Activated CD8-positive, alpha-beta T cell treated with anti-CD3 and anti-CD28 coated beads, Interleukin-2, amount 10 ng/mL, durations not matched to agents 7 days and 5 days (primary cell): ENCODE measurements around the gene DPP6. TPM values are rescaled to one million over a fixed set of nuclear protein-coding genes. Genes with fewer than 3 reads are reported as not detected.

Experiments
- ATAC-seq: fragments of 150-1000 bp; cut with Tn5 transposase; one replicate; pipeline ENCODE4 v1.10.0; 2021; ENCODE audit warnings: moderate library complexity
- CTCF ChIA-PET: fragments of 350-600 bp; sonication (Branson Sonifier 250); formaldehyde crosslinking; loops from one replicate; lab custom pipeline; 2021; ENCODE audit warnings: antibody characterized with exemption; lab: Charles Lee
- POLR2A ChIA-PET: fragments of 350-600 bp; sonication (Branson Sonifier 250); formaldehyde crosslinking; loops from one replicate; lab custom pipeline; 2021; ENCODE audit warnings: antibody characterized with exemption; lab: Charles Lee
- DNase-seq: peaks from one replicate; pipeline ENCODE4 v3.0.0-alpha.2; 2020
- H3K27ac Mint-ChIP-seq: one replicate; pipeline ENCODE4 v1.8.0; 2021; ENCODE audit warnings: mild to moderate bottlenecking, mixed read lengths
- H3K27me3 Mint-ChIP-seq: one replicate; pipeline ENCODE4 v1.8.0; 2021; ENCODE audit warnings: low read depth, mixed read lengths
- H3K36me3 Mint-ChIP-seq: one replicate; pipeline ENCODE4 v1.8.0; 2021; ENCODE audit warnings: low read depth, mixed read lengths
- H3K4me1 Mint-ChIP-seq: one replicate; pipeline ENCODE4 v1.8.0; 2021; ENCODE audit warnings: low read depth, mixed read lengths
- H3K4me3 Mint-ChIP-seq: one replicate; pipeline ENCODE4 v1.8.0; 2021; ENCODE audit warnings: mild to moderate bottlenecking, mixed read lengths
- H3K9me3 Mint-ChIP-seq: one replicate; pipeline ENCODE4 v1.8.0; 2022; ENCODE audit warnings: mixed read lengths; ENCODE audit not compliant: insufficient read depth
- total RNA-seq, 2 experiments: library from RNA; stranded (reverse); gene quantifications; one replicate each; pipeline ENCODE4 v1.2.3, GENCODE V29; 2021

Gene DPP6
- total RNA-seq, 2 experiments from 2014 or later = not detected

GRCh38 chr7:154474903-154475520 is 422.8 kb downstream of the DPP6 start:
- Mint-ChIP-seq H3K9me3 (no peaks in the 10 kb centered on the region), H3K4me1 (no peaks in the 10 kb centered on the region), H3K4me3 (no peak overlapping the region), H3K27ac (no peak overlapping the region), H3K36me3 (no peaks in the 10 kb centered on the region), H3K27me3 (no peaks in the 10 kb centered on the region)
- ChIA-PET POLR2A (no interaction called here), CTCF (no interaction called here)
- ATAC-seq (no peak), DNase-seq (no peak)

- Mint-ChIP-seq H3K36me3 (no peaks in the 10 kb centered on the region), H3K4me3 (no peak overlapping the region), H3K4me1 (no peaks in the 10 kb centered on the region), H3K27me3 (no peaks in the 10 kb centered on the region), H3K9me3 (no peaks in the 10 kb centered on the region), H3K27ac (no peak overlapping the region)
- ChIA-PET CTCF (no interaction called here), POLR2A (no interaction called here)
- ATAC-seq (no peak), DNase-seq (no peak)
Measured at GRCh38 chr7:154475864-154476263, 423.7 kb downstream of the DPP6 start.

GRCh38 chr7:154480817-154481216 is 428.6 kb downstream of the DPP6 start:
- H3K9me3 Mint-ChIP-seq = no peaks in the 10 kb centered on the region
- no peaks in the 10 kb centered on the region for H3K4me1 Mint-ChIP-seq
- H3K27ac Mint-ChIP-seq = no peak overlapping the region
- no peak overlapping the region for H3K4me3 Mint-ChIP-seq
- DNase-seq (no peak), ATAC-seq (no peak)
- POLR2A ChIA-PET = no interaction called here
- CTCF ChIA-PET = no interaction called here
- H3K36me3 Mint-ChIP-seq = no peaks in the 10 kb centered on the region
- H3K27me3 Mint-ChIP-seq = no peaks in the 10 kb centered on the region

GRCh38 chr7:154482863-154483262 is 430.7 kb downstream of the DPP6 start:
- no peaks in the 10 kb centered on the region for H3K36me3 Mint-ChIP-seq
- POLR2A ChIA-PET = no interaction called here
- no peaks in the 10 kb centered on the region for H3K4me1 Mint-ChIP-seq
- no peaks in the 10 kb centered on the region for H3K27me3 Mint-ChIP-seq
- CTCF ChIA-PET = no interaction called here
- no peaks in the 10 kb centered on the region for H3K9me3 Mint-ChIP-seq
- DNase-seq (no peak), ATAC-seq (no peak)
- no peak overlapping the region for H3K4me3 Mint-ChIP-seq
- H3K27ac Mint-ChIP-seq = no peak overlapping the region

- Mint-ChIP-seq H3K9me3 (no peaks in the 10 kb centered on the region), H3K27me3 (no peaks in the 10 kb centered on the region), H3K4me3 (no peak overlapping the region), H3K4me1 (no peaks in the 10 kb centered on the region), H3K27ac (no peak overlapping the region), H3K36me3 (no peaks in the 10 kb centered on the region)
- ChIA-PET CTCF (interaction anchor here (1.1 kb wide), 1 partner anchor 20 kb away, joined by 3 read pairs; no protein-coding TSS in a partner anchor), POLR2A (no interaction called here)
- DNase-seq = no peak
- ATAC-seq = no peak
Measured at GRCh38 chr7:154484406-154484805, 432.2 kb downstream of the DPP6 start.

GRCh38 chr7:154484943-154485342 is 432.7 kb downstream of the DPP6 start:
- H3K4me1 Mint-ChIP-seq = no peaks in the 10 kb centered on the region
- CTCF ChIA-PET = interaction anchor here (1.1 kb wide), 1 partner anchor 20 kb away, joined by 3 read pairs; no protein-coding TSS in a partner anchor
- H3K27ac Mint-ChIP-seq = no peak overlapping the region
- H3K36me3 Mint-ChIP-seq = no peaks in the 10 kb centered on the region
- H3K27me3 Mint-ChIP-seq = no peaks in the 10 kb centered on the region
- H3K9me3 Mint-ChIP-seq = no peaks in the 10 kb centered on the region
- POLR2A ChIA-PET = no interaction called here
- no peak for ATAC-seq
- H3K4me3 Mint-ChIP-seq = no peak overlapping the region
- no peak for DNase-seq

- ATAC-seq (no peak), DNase-seq (no peak)
- CTCF ChIA-PET = no interaction called here
- Mint-ChIP-seq H3K27ac (no peak overlapping the region), H3K36me3 (no peaks in the 10 kb centered on the region), H3K4me3 (no peak overlapping the region), H3K4me1 (no peaks in the 10 kb centered on the region), H3K27me3 (no peaks in the 10 kb centered on the region), H3K9me3 (no peaks in the 10 kb centered on the region)
- POLR2A ChIA-PET = no interaction called here
Measured at GRCh38 chr7:154489897-154490296, 437.7 kb downstream of the DPP6 start.

DNA sequence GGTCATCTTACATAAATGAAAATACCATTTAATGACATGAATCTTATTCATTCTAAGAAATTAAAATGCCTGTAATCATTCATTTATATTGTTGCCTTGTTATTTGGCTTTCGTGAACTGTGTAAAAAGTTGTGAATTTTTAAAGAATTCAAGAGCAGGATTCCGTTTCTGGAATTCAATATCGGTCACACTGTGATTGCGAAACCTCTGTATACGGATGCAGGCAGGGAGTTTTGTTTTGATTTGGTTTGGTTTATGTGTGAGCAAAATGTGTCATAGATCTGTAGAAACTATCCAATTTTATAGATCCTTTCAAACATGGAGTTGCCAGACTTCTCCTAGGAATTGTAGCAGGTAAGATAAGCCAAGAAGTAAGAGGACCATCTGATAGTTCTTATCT is 441.4 kb downstream of the DPP6 start:
- Mint-ChIP-seq H3K4me3 (no peak overlapping the region), H3K36me3 (no peaks in the 10 kb centered on the region), H3K27ac (no peak overlapping the region), H3K4me1 (no peaks in the 10 kb centered on the region), H3K27me3 (no peaks in the 10 kb centered on the region), H3K9me3 (no peaks in the 10 kb centered on the region)
- ATAC-seq (no peak), DNase-seq (no peak)
- ChIA-PET POLR2A (no interaction called here), CTCF (no interaction called here)

- H3K9me3 Mint-ChIP-seq = peaks cover 7% of the 10 kb centered on the region
- ChIA-PET CTCF (no interaction called here), POLR2A (no interaction called here)
- H3K4me3 Mint-ChIP-seq = no peak overlapping the region
- H3K27ac Mint-ChIP-seq = no peak overlapping the region
- no peaks in the 10 kb centered on the region for H3K27me3 Mint-ChIP-seq
- no peaks in the 10 kb centered on the region for H3K4me1 Mint-ChIP-seq
- no peak for ATAC-seq
- no peaks in the 10 kb centered on the region for H3K36me3 Mint-ChIP-seq
- no peak for DNase-seq
Measured at GRCh38 chr7:154497751-154498150, 445.6 kb downstream of the DPP6 start.

DNA sequence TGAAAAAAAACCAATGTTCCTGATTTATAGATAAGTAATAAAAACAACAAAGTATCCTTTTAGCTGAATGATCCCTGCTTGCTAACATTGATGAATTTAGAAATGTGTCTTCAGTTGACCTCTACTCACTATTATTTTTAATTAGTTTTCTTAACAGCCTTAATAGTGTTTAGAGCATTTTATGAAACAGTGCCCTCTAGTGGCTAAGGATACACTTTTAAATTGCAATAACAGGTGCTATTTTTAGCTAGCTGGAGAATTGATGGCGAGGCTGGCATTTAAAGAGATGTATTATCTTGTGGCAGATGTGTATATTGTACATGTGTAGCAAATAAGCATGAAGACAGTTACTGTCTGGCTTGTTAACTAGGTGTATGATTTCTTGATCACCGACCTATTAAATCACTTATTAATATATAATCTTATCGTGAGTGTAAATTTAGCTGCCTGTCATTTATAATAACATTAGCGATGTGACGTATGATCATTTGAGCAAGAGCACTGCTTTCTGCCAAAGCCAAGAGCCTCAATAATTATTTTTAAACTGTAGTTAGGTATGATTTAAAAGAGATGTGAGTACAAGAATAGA is 451.9 kb downstream of the DPP6 start:
- CTCF ChIA-PET = interaction anchor here (0.8 to 1.6 kb wide), 9 partner anchors 10 to 876 kb away, joined by 3 to 7 read pairs (median 3); no protein-coding TSS in a partner anchor
- DNase-seq = no peak
- Mint-ChIP-seq H3K4me3 (no peak overlapping the region), H3K27me3 (no peaks in the 10 kb centered on the region), H3K36me3 (no peaks in the 10 kb centered on the region), H3K9me3 (peaks cover 7% of the 10 kb centered on the region), H3K27ac (no peak overlapping the region), H3K4me1 (no peaks in the 10 kb centered on the region)
- POLR2A ChIA-PET = no interaction called here
- no peak for ATAC-seq

- ChIA-PET POLR2A (no interaction called here), CTCF (interaction anchor here (0.8 to 1.6 kb wide), 4 partner anchors 9 to 48 kb away, joined by 3 to 7 read pairs (median 4); no protein-coding TSS in a partner anchor)
- H3K27me3 Mint-ChIP-seq = no peaks in the 10 kb centered on the region
- H3K9me3 Mint-ChIP-seq = peaks cover 7% of the 10 kb centered on the region
- no peak overlapping the region for H3K4me3 Mint-ChIP-seq
- DNase-seq (no peak), ATAC-seq (no peak)
- no peak overlapping the region for H3K27ac Mint-ChIP-seq
- H3K4me1 Mint-ChIP-seq = no peaks in the 10 kb centered on the region
- no peaks in the 10 kb centered on the region for H3K36me3 Mint-ChIP-seq
Measured at GRCh38 chr7:154504918-154505317, 452.7 kb downstream of the DPP6 start.

DNA sequence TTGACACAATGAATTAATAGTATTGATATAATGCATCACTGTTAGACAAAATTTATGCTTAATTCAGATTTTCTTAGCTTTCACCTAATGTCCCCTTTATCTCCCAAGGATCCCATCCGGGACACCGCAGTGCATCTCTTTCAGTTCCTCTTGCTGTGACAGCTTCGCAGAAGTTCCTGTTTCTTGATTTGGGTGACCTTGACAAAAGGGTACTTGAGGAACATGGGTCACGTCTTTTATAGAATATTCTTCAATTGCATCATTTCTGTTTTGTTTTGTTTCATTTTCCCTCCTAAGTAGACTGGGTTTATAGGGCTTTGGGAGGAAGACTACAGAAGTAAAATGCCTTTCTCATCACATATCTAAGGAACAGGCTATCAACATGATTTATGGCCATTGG is 453.2 kb downstream of the DPP6 start:
- no peaks in the 10 kb centered on the region for H3K36me3 Mint-ChIP-seq

More for the DNA sequence above, 453.2 kb downstream of the DPP6 start:
- ChIA-PET POLR2A (no interaction called here), CTCF (interaction anchor here (1.5 to 1.6 kb wide), 2 partner anchors 8 to 47 kb away, joined by 6 to 7 read pairs; no protein-coding TSS in a partner anchor)
- Mint-ChIP-seq H3K4me1 (no peaks in the 10 kb centered on the region), H3K27ac (no peak overlapping the region), H3K27me3 (no peaks in the 10 kb centered on the region), H3K4me3 (no peak overlapping the region), H3K9me3 (peaks cover 7% of the 10 kb centered on the region)
- DNase-seq (no peak), ATAC-seq (no peak)
